RKO (cell line): ENCODE measurements around the gene SUV39H2.
"Not testable (repeated sequence)": the region's sequence is repeated elsewhere in the genome, so short reads cannot be mapped to it uniquely, and the experiment has no call there.

Experiments
- DNase-seq: peaks from one replicate; pipeline ENCODE4 v3.0.0-alpha.2; 2016; ENCODE audit warnings: low spot score

Gene SUV39H2

DNA sequence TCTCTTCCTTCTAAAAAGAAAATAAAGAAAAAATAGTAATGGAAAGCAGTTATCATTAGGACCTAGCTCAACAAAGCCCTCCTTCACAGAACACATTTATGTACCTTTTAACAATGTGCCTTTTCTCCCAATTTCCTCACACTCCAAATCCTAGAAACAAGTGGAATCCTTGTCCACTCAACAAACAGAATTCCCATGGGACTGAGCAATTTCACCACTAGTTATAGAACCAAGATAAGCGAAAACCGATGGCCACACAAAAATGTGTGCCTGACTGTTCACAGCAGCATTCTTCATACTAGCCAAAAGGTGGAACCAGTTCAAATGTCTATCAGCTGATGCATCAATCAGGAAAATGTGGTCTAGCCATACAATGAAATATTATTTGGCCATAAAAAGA, 57.9 kb downstream of the SUV39H2 start:
- DNase-seq, result no peak

DNA sequence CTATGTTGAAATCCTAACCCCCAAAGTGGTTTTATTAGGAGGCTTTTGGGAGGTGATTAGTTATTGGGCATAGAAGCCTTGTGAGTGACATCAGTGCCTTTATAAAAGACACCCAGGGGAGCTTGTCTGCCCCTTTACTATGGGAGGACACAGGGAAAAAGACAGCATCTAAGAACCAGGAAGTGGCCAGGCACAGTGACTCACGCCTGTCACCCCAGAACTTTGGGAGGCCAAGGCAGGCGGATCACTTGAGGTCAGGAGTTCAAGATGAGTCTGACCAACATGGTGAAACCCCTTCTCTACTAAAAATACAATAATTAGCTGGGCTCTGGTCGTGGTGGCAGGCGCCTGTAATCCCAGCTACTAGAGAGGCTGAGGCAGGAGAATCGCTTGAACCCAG, 60.3 kb downstream of the SUV39H2 start:
- peak; percentile 39 for DNase-seq

DNA sequence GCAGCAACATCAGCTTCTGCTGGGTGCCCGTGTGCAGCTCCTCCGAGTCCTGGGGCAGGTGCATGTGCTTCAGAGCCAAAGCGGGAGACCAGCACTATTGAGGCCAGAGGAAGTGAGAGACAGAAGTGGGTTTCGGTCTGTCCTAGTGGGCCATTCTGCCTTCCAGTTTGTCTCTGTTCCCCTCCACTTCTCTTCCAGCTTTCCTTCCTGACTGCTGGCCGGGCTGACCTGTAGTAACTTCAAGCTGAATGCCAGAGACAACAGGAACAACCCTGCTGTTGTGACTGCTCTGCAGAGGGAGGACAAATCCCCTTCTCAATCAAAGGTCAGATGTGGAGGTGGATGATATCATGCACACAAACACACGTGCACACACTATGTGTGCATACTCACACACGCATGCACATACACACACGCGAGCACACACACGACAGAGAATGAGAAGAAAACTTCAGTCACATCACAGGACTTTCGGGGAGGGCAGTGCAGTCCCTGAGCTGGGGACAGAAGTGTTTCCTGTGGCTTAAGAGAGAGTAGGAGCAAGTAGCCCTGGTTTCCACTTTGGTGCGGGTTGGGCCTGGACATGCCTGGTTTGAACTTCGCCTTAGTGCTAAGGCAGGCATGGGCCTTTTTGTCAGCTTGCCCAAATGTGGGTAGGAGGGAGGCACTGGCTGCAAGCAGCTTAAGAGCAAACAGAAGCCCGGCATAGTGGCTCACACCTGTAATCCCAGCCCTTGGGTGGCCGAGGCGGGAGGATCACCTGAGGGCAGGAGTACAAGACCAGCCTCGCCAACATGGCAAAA, 63.7 kb downstream of the SUV39H2 start:
- not testable (repeated sequence) for DNase-seq

DNA sequence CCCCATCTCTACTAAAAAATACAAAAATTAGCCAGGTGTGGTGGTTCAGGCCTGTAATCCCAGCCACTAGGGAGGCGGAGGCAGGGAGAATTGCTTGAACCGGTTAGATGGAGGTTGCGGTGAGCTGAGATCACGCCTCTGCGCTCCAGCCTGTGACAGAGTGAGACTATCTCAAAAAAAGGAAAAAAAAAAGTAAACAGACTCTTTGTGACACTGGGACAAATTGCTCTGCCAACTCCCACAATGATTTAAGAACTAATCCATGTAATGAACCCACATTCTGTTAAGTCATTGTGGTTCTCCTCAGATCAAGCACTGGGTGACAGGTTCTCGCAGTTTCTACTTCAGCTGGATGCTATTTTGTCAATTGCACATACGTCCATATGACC, 64.3 kb downstream of the SUV39H2 start:
- not testable (repeated sequence) for DNase-seq

GRCh38 chr10:14945108-14945507, 66.4 kb downstream of the SUV39H2 start:
- DNase-seq, result no peak

GRCh38 chr10:14947268-14947667, 68.6 kb downstream of the SUV39H2 start:
- no peak for DNase-seq

DNA sequence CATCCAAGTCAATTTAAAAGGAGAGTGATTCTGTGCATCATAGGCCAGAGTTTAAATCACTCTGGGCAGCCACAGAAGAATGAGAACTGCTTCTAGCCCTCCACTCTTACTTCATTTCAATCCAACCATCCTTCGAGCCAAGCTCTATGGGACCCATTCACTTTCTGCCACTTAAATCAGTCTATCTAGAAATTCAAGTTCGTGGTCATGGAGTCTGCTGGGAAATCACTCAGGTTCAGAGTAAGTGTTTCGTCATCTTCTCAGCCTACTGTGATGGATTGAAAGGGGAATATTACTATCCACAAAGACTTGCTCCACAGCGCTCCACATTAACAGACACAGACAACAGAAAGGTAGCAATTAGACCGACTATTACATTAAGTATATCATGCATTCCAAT, 70.6 kb downstream of the SUV39H2 start:
- no peak for DNase-seq

GRCh38 chr10:14952851-14953423, 74.3 kb downstream of the SUV39H2 start:
- DNase-seq, result peak; percentile 62

DNA sequence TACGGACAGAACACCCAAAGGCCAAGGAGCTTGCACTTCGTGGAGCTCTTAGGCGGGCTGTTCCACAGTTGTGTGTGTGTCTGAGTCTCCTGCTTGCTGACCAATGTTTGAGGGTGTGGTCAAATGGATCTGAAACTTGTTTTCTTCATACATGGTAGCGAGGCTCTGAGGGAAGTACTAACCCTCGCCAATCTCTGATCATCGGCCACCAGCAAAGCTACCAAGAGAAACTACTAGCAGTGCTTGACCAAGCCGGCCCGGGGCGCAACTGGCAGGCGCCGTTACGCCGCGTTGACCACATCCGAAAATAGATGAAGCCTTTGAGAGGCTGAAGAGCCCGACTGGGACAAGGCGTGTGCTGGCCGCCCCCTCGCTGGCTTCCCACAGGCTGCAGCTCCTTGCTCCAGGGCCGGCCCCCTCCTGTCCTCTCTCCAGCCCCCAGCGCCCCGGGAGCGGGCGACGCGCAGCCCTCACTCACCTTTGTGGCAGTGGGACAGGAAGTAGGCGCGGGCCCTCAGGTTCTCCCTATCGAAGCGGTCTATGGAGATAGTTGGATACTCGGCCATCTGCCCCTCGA, 74.8 kb downstream of the SUV39H2 start:
- DNase-seq, result peak; percentile 90
